HG03135 (cell line): ENCODE measurements around the gene GALNT2.

Experiments used
- ATAC-seq: cut with Tn5 transposase; IDR thresholded peaks from one replicate; pipeline ENCODE4 v1.9.1; 2021; ENCODE audit warnings: mild to moderate bottlenecking, moderate library complexity; ENCODE audit not compliant: unreplicated experiment

GALNT2 gene

GRCh38 chr1:230158415-230159291 is 91.6 kb downstream of the GALNT2 start:
- no peak for ATAC-seq

GRCh38 chr1:230159580-230159979 is 92.5 kb downstream of the GALNT2 start:
- ATAC-seq, result no peak

- no peak for ATAC-seq
These were observed 94.1 kb downstream of the GALNT2 start for GRCh38 chr1:230160957-230161771.

- no peak for ATAC-seq
These were observed 96.2 kb downstream of the GALNT2 start for GRCh38 chr1:230163205-230163604.

GRCh38 chr1:230163719-230164118 is 96.7 kb downstream of the GALNT2 start:
- ATAC-seq, result no peak

- ATAC-seq, result no peak
These were observed 98.5 kb downstream of the GALNT2 start for GRCh38 chr1:230165536-230165935.

- ATAC-seq, result no peak
These were observed 99.5 kb downstream of the GALNT2 start for GRCh38 chr1:230166366-230167132.

GRCh38 chr1:230167419-230167852 is 100.4 kb downstream of the GALNT2 start:
- ATAC-seq, result no peak

GRCh38 chr1:230169454-230170152 is 102.6 kb downstream of the GALNT2 start:
- peak; percentile 53 for ATAC-seq

GRCh38 chr1:230170153-230170547 is 103.1 kb downstream of the GALNT2 start:
- ATAC-seq, result peak; percentile 48

- ATAC-seq, result no peak
These were observed 103.6 kb downstream of the GALNT2 start for GRCh38 chr1:230170622-230171021.

GRCh38 chr1:230171356-230172015 is 104.4 kb downstream of the GALNT2 start:
- no peak for ATAC-seq

GRCh38 chr1:230172016-230172537 is 105.0 kb downstream of the GALNT2 start:
- ATAC-seq, result no peak

- no peak for ATAC-seq
These were observed 106.3 kb downstream of the GALNT2 start for GRCh38 chr1:230173187-230173975.

GRCh38 chr1:230174041-230174440 is 107.0 kb downstream of the GALNT2 start:
- no peak for ATAC-seq

- no peak for ATAC-seq
These were observed 107.6 kb downstream of the GALNT2 start for GRCh38 chr1:230174471-230175162.

- no peak for ATAC-seq
These were observed 108.2 kb downstream of the GALNT2 start for GRCh38 chr1:230175163-230175747.

- ATAC-seq, result no peak
These were observed 108.8 kb downstream of the GALNT2 start for GRCh38 chr1:230175839-230176238.
